ENCODE results near the gene RPS6KA2. TPM values are rescaled to one million over a fixed set of nuclear protein-coding genes. Genes with fewer than 3 reads are reported as not detected.
"Not testable (repeated sequence)": the region's sequence is repeated elsewhere in the genome, so short reads cannot be mapped to it uniquely, and the experiment has no call there.

RPS6KA2 gene
- total RNA-seq, 1 experiment from 2014 or later: 12.3 TPM

GRCh38 chr6:166539543-166539942 is 87.5 kb downstream of the RPS6KA2 start:
- Histone ChIP-seq H2BK15ac (ENCODE audit: low read depth, low read length) (no peak overlapping the region), H4K20me1 (ENCODE audit: control insufficient read depth, insufficient read depth, insufficient read length) (no peaks in the 10 kb centered on the region), H3K23ac (ENCODE audit: insufficient read length, low read depth, low read length) (no peak overlapping the region), H4K5ac (ENCODE audit: insufficient read length, low read depth, low read length) (no peak overlapping the region), H3K79me1 (ENCODE audit: insufficient read depth, low read depth, low read length, poor library complexity, severe bottlenecking) (no peaks in the 10 kb centered on the region), H3K27ac (ENCODE audit: insufficient read length, low read depth, low read length) (no peak overlapping the region), H3K14ac (ENCODE audit: insufficient read depth, low read length) (no peak overlapping the region), H2BK120ac (ENCODE audit: low read depth, low read length, poor library complexity, severe bottlenecking) (no peak overlapping the region), H2BK20ac (ENCODE audit: low read depth, low read length, poor library complexity, severe bottlenecking) (no peak overlapping the region), H3K4ac (ENCODE audit: low read depth, low read length) (no peak overlapping the region), H3K79me2 (ENCODE audit: insufficient read depth, low read length) (no peaks in the 10 kb centered on the region; the same call in 1 of the 2 replicates), H3K4me1 (ENCODE audit: insufficient read depth, low read length) (peaks cover 10% of the 10 kb centered on the region), H2BK5ac (ENCODE audit: insufficient read length, low read length) (no peak overlapping the region), H4K91ac (ENCODE audit: insufficient read length, low read depth, low read length) (no peak overlapping the region), H3T11ph (ENCODE audit: low read length) (no peak overlapping the region), H3K9ac (ENCODE audit: extremely low read depth, insufficient read length, low read length) (no peak overlapping the region), H3K18ac (ENCODE audit: insufficient read length, low read depth, low read length) (no peak overlapping the region), H3K9me3 (ENCODE audit: control insufficient read depth, low read depth, low read length) (no peaks in the 10 kb centered on the region), H3K4me2 (ENCODE audit: insufficient read depth, insufficient read length, low read length) (no peak overlapping the region), H3K27me3 (ENCODE audit: insufficient read depth, low read length) (no peaks in the 10 kb centered on the region), H3K56ac (ENCODE audit: insufficient read length, low read depth, low read length) (no peak overlapping the region), H2AFZ (ENCODE audit: low read length) (no peak overlapping the region), H4K8ac (replicated peaks; ENCODE audit: insufficient read length, low read depth, low read length) (no peak overlapping the region), H2AK5ac (ENCODE audit: insufficient read length, low read length) (no peak overlapping the region), H3K23me2 (ENCODE audit: insufficient read length, low read depth, low read length, poor library complexity, severe bottlenecking) (no peaks in the 10 kb centered on the region), H2BK12ac (ENCODE audit: insufficient read length, low read depth, low read length) (no peak overlapping the region)
- TF ChIP-seq, protein P1, sequence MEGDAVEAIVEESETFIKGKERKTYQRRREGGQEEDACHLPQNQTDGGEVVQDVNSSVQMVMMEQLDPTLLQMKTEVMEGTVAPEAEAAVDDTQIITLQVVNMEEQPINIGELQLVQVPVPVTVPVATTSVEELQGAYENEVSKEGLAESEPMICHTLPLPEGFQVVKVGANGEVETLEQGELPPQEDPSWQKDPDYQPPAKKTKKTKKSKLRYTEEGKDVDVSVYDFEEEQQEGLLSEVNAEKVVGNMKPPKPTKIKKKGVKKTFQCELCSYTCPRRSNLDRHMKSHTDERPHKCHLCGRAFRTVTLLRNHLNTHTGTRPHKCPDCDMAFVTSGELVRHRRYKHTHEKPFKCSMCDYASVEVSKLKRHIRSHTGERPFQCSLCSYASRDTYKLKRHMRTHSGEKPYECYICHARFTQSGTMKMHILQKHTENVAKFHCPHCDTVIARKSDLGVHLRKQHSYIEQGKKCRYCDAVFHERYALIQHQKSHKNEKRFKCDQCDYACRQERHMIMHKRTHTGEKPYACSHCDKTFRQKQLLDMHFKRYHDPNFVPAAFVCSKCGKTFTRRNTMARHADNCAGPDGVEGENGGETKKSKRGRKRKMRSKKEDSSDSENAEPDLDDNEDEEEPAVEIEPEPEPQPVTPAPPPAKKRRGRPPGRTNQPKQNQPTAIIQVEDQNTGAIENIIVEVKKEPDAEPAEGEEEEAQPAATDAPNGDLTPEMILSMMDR (conservative IDR thresholded peaks at IDR 0.05): no peak
- Mint-ChIP-seq H3K27me3 (ENCODE audit: low read depth) (no peaks in the 10 kb centered on the region; the same call in 1 of the 2 replicates), H3K4me3 (no peak overlapping the region), H3K4me1 (peaks cover 38 to 43% of the 10 kb centered on the region in 2 experiments), H3K36me3 (ENCODE audit: insufficient read depth in 1 of 3, low read depth in 3 of 3) (peaks cover 3 to 8% (median 5%) of the 10 kb centered on the region in 3 experiments; a peak in 4 of 7 replicates), H3K9me3 (no peaks in the 10 kb centered on the region), H3K27ac (no peak overlapping the region; a peak in 1 of 7 replicates)
- no peak for DNase-seq
- WGBS (ENCODE audit: extremely low coverage, insufficient read length, low lambda C conversion rate): no CpG with 5 or more reads among the region's 4 CpGs

DNA sequence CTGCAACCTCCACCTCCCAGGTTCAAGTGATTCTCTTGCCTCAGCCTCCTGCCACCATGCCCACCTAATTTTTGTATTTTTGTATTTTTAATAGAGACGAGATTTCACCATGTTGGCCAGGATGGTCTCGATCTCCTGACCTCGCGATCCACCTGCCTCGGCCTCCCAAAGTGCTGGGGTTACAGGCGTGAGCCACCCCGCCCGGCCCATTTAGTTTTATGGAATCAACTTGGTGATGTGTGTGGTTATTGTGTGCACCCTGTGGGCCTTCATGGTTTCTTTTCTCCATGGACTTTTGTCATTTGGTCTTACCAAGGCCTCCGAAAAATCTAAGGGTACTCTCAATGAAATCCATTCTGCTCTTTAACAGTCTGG is 88.1 kb downstream of the RPS6KA2 start:
- H3K4me1 ChIP-seq (ENCODE audit: insufficient read depth, low read length): peaks cover 10% of the 10 kb centered on the region
- H3K56ac ChIP-seq (ENCODE audit: insufficient read length, low read depth, low read length); H4K5ac ChIP-seq (ENCODE audit: insufficient read length, low read depth, low read length); H3K27me3 Mint-ChIP-seq (ENCODE audit: low read depth); H2BK5ac ChIP-seq (ENCODE audit: insufficient read length, low read length); H3K9ac ChIP-seq (ENCODE audit: extremely low read depth, insufficient read length, low read length); H3K9me3 ChIP-seq (ENCODE audit: control insufficient read depth, low read depth, low read length); H2BK12ac ChIP-seq (ENCODE audit: insufficient read length, low read depth, low read length); H3K79me1 ChIP-seq (ENCODE audit: insufficient read depth, low read depth, low read length, poor library complexity, severe bottlenecking); H3K79me2 ChIP-seq (ENCODE audit: insufficient read depth, low read length); H3K23me2 ChIP-seq (ENCODE audit: insufficient read length, low read depth, low read length, poor library complexity, severe bottlenecking); H2AK5ac ChIP-seq (ENCODE audit: insufficient read length, low read length); H3K27me3 ChIP-seq (ENCODE audit: insufficient read depth, low read length); H3K4me3 Mint-ChIP-seq; H2BK15ac ChIP-seq (ENCODE audit: low read depth, low read length); H3K14ac ChIP-seq (ENCODE audit: insufficient read depth, low read length); H3K23ac ChIP-seq (ENCODE audit: insufficient read length, low read depth, low read length); H2BK20ac ChIP-seq (ENCODE audit: low read depth, low read length, poor library complexity, severe bottlenecking); H4K8ac ChIP-seq (replicated peaks; ENCODE audit: insufficient read length, low read depth, low read length); H3K36me3 Mint-ChIP-seq (ENCODE audit: insufficient read depth in 1 of 3, low read depth in 3 of 3); H3K18ac ChIP-seq (ENCODE audit: insufficient read length, low read depth, low read length); H4K91ac ChIP-seq (ENCODE audit: insufficient read length, low read depth, low read length); H3K9me3 Mint-ChIP-seq; H2BK120ac ChIP-seq (ENCODE audit: low read depth, low read length, poor library complexity, severe bottlenecking); H4K20me1 ChIP-seq (ENCODE audit: control insufficient read depth, insufficient read depth, insufficient read length); H3T11ph ChIP-seq (ENCODE audit: low read length); DNase-seq; H3K27ac ChIP-seq (ENCODE audit: insufficient read length, low read depth, low read length); H3K4ac ChIP-seq (ENCODE audit: low read depth, low read length); H2AFZ ChIP-seq (ENCODE audit: low read length); H3K4me2 ChIP-seq (ENCODE audit: insufficient read depth, insufficient read length, low read length): not testable (repeated sequence)
- no CpG with 5 or more reads among the region's 9 CpGs for WGBS (ENCODE audit: extremely low coverage, insufficient read length, low lambda C conversion rate)
- peak overlapping the region in 1 of 3 experiments; percentile 45; a peak in 2 of 7 replicates for H3K27ac Mint-ChIP-seq
- H3K4me1 Mint-ChIP-seq: peaks cover 34 to 43% of the 10 kb centered on the region in 2 experiments
